ENCODE results near the gene ENOX1.

ENOX1 gene

DNA sequence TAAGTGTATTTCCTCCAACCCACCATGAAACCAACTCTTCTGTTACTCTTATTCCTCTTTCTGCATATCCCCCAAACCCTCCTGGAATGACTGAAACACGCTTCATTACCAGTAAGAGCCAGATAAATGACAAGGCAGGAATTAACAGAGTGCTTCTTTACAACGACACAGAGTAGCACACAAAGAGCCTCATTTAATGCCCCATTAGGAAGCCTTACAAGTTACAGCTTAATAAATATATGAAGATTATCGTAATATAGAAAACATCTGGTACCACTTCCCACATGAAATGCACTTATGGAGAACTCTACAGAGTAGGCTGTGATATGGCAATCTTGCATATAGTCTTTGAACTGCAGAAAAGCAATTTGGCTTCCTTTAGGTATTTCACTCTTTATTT is 116.8 kb downstream of the ENOX1 start:
- no peak for DNase-seq (ENCODE audit: low read depth in 2 of 2)

DNA sequence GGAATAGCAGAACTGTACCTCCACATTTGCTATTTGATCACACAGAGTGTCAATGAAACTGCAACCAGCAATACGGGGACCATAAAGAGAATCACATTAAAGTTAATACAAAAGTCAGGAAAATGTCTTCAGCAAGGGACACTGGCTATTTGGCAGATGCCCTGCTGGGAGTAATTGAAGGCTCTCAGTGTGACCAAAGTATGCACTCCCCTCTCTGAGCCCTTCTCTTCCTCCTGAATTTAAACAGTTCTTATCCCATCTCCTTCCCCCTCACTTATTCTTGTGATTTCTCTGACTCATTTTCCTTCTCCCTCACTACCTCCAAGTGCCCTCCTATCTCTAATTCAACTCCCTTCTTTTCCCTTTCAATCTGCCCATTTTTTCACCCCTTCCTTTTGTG is 117.7 kb downstream of the ENOX1 start:
- no peak for DNase-seq (ENCODE audit: low read depth in 2 of 2)

DNA sequence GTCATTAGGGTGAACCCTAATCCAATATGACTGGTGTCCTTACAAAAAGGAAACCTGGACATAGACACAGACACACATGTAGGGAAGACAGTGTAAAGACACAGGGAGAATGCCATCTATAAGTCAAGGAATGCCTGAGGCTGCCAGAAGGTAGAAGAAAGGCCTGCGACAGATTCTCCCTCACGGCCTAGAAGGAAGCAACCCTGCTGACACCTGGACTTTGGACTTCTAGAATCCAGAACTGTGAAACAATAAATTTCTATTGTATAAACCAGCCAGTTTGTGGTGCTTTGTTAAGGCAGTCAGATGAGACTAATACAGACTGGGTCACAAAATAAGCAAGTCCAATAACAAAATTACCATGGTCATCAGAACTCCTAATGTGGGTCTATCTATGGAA is 120.4 kb downstream of the ENOX1 start:
- no peak for DNase-seq (ENCODE audit: low read depth in 2 of 2)

DNA sequence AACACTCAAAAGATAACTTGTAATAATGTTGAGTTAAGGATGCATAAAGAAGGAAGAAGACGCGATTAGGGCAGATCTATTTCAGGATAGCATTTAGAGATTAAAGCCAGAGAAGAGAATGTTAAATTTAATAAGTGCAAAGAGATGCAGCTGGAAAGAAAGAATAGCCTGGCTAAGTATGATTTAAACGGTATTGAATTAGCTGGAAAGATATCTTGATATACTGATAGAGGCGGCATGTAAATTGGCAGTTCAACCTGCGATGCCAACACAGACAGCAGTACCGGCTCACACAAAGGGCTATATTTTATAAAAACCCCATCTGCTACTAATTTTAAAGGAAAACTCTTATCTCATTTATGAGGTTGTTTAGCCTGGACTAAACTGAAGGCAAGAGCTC is 121.4 kb downstream of the ENOX1 start:
- no peak for DNase-seq (ENCODE audit: low read depth in 2 of 2)

DNA sequence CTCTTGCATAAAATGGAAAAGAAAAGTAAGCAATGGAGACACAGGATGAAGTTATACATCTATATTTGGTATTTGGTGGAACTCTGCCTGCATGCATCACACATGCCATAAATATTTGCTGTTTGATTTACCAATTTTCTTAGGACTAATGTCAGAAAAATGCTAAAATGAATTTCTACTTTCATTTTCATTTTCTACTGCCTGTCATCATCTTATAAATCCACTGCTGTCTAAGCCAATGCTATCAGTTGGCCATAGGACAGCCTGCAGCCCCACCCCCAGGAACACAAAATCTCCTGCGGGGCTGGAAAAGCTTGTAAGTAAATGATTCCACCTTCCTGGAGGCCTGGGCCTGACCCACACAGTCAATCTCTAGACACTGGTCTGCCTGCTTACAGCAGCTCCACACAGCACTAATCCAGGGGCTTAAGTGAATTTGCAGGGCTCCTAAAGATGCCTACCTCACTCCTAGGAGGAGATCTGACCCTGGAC is 122.0 kb downstream of the ENOX1 start:
- DNase-seq (ENCODE audit: low read depth in 2 of 2): no peak

DNA sequence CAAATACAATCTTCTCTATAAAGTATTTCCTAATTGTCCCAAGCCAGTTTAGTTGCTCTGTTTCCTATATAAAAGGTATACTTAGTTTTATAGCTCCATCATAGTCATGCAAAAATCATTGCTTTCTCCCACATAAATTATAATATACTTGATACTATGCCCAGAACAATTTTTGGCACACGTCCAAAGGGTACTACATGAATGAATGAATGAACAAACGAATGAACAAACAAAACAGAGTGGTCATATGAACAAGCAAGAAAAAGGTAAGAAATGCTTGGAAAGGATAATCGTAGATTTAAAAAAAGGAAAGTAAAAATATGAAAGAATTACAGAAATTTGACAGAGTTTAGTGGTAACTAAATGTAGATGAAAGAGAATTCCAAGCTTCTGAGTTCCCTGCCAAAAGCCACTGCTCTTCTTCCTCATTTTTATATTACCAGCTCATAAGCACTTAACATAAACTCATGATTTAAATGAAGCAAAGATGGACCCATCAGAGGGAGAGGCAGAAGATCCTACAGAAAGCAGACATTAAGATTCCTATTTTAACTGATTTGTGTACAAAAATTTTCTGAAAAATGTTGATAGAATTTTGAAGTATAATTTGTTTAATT is 123.2 kb downstream of the ENOX1 start:
- DNase-seq (ENCODE audit: low read depth in 2 of 2): no peak

DNA sequence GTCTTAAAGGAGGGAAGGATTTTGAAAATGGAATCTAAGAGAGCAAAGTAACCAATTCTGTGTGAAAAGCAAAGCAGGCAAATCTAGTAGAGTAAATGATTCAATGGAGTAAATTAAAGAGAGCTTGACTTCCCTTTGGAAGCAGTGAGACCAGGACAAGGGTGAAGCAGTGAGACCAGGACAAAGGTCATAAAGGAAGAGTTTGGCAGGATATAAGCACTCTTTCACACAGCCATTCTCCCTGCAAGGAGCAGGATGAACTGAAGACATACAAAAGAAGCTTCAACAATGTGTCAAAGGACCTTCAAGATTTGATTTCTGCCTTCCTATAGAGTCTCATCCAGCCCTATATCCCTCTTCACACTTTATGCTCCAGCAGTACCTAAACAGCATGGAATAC is 123.8 kb downstream of the ENOX1 start:
- no peak for DNase-seq (ENCODE audit: low read depth in 2 of 2)

DNA sequence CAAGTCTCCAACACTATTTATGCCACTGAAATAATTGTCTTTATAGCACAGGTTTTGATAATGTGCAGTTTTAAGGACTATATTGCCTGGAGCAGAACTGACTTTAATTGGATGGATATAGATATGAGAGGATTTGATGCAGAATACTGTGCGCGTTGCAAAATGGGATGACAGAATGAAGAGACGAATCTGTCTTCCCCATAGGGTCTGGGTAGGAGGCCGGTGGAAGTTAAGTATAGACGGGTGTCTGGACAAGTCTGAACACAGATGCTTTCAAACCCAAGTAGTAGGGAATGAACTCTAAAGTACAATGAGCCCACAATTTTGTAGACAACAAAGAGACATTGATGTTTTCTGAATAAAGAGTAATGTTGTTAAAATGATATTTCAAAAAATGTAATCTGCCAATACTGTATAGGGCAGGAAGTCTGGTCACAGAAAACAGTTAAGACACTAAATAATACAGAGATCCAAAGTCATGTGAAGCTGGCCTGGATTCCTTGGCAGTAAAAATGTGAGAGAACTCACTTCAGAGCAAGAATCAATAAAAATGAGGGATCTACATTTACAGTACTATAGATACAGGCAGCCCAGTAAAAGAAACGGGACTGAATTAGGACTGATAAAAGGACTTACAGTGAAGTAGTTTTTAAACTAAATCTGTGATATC is 125.5 kb downstream of the ENOX1 start:
- DNase-seq (ENCODE audit: low read depth in 2 of 2): no peak

DNA sequence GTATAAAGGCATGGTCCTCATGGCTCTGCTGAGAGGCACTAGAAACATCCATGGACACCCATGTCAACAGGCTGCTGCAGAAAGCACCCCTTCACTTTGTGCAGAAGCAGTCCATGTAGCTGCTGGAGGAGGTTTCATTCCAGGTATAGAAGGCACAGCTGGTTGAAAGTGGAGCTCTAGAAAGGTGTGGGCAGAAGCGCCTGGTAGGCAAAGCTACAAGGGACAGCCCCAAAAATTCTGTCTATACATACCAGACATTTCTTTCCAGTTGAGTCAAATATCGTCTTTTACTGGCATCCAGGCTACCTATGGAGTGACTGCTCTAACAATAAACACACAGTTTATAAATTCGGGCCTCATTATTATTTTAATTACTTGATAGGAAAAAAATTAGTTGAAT is 129.3 kb downstream of the ENOX1 start:
- no peak for DNase-seq (ENCODE audit: low read depth in 2 of 2)

DNA sequence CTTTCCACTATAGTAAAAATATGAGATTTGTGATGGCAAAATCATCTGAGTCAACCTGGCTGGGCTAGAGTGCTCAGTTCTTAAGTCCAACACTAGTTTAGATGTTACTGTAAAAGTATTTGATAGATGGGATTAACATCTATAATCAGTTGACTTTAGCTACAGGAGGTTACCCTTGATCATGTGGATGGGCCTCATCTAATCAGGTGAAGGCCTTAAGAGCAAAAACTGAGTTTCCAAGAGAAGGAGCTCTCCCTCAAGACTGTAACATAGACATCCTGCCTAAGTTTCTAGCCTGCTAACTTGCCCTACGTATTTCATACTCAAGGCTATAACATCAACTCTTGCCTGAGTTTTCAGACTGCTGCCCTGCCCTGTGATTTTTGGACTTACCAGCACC is 132.8 kb downstream of the ENOX1 start:
- DNase-seq (ENCODE audit: low read depth in 2 of 2): no peak

DNA sequence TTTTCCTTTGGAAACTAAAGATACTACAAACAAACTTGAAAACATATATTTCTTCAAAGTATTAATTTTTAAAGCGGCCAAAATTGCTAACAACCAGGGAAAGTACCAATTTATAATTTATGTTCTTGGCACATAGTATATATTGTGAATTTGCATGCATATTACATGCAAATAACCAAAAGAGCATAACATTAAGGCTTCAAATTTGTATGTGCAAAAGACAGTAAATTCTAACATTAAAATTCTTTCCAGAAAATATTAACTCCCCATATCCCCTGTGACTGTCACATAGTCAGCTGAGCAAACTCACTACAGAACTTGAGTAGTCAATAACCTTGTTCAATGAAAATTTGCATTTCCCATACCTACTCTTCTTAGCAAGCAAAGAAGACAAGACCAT is 133.4 kb downstream of the ENOX1 start:
- DNase-seq (ENCODE audit: low read depth in 2 of 2): no peak

DNA sequence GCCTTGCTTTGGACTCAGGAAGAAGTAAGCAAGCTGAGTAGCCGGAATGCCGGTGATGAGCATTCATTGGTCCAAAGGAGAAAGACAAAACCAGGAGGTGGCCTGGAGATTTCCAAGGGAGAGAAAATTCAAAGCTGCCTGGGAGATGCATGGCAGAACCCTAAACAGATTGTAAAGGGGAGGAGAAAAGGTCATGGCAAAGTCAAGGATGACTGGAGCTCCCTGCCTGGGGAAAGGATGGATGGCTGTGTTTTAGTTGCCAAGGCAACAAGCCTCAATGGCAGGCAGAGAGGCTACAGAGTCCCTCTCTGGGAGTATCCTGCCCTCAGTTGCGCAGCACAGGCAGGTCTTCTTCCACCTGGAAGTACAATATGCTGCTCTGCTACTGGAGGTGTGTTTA is 134.0 kb downstream of the ENOX1 start:
- no peak for DNase-seq (ENCODE audit: low read depth in 2 of 2)

DNA sequence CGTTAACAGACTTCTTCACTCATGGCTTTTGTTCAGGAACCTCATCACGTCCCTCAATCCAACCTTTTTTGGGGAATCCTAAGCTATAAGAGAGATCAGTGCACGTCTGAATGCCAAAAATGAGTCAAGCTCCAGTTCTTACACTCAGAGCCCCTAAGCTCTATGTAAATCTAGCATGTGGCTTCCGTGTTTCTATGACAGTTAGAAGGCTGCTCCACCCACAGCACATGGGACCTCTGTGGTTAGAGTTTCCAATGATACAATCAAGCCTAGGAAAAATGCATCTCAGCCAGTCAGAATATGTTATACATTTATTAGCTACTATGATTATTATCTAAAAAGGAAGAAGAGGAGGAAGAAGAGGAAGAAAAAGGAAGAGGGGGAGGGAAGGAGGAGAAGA is 135.9 kb downstream of the ENOX1 start:
- DNase-seq (ENCODE audit: low read depth in 2 of 2): no peak

DNA sequence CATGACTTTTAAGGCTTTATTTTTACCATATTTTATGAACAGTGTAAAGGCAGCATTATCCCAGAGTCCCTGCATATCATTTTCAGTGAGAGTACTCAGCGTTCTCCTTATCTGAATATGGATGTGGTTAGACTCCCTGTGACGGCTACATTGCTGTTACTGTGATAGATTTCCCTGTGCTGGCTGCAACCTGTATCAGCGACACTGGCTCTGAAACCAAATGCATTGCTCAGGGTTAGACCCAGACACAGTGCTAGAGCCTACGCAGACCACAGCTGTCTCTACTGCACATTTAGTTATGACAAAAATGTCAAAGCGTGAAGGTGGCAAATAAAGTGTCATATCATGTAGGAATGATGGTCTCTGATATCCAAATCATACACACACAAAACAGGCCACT is 138.0 kb downstream of the ENOX1 start:
- no peak for DNase-seq (ENCODE audit: low read depth in 2 of 2)

DNA sequence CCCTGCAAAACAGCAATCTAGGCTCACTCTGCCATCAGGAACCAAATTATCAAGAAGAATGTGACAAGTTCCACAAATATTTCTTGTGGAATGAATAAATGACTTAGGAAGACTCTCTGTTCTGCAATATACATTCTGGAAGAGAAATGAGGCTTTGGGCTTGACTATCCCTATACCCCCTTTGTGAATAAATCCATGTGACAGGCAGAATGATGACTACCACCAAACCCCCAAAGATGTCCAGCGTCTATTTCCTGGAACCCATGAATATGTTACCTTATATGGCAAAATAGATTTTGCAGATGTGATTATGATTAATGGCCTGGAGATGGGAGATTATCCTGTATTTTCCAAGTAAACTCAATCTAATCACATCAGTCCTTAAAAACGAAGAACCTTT is 139.3 kb downstream of the ENOX1 start:
- DNase-seq (ENCODE audit: low read depth in 2 of 2): no peak

DNA sequence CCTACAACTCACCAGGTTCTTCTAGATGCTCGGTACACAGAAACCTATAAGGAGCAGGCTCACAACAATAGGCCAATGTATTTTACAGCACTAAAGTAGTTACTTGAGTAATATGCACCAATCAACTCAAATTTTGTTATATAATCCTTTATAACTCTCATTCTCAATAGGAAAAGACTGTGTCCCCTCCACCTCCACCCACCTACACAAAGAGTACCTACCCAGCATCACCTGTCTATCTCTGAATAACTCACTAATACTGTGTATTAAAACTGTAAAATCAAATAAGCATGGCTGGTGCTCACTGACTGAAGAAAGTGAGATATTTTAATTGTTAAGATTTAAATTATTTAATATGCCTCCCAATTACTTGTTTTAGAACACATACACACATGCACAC is 146.3 kb downstream of the ENOX1 start:
- DNase-seq (ENCODE audit: low read depth in 2 of 2): no peak

DNA sequence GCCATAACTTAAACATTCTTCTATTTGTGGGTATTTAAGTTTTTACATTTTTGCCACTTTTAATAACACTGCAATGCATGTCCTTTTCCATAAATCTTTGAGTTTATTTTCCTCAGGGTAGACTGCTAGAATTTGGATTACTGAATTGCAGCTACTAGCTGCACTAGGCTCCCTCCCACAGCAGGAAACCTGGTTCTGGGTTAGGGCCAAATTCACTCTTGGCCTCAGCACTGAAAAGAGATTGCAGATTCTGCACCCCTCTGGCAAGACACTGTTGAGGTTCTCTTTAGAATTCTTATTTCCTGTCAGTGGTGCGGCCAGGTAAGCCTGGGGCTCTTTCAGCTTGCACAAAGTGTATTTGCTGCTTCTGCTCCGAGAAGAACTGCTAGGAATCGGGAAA is 155.7 kb downstream of the ENOX1 start:
- no peak for DNase-seq (ENCODE audit: low read depth in 2 of 2)

DNA sequence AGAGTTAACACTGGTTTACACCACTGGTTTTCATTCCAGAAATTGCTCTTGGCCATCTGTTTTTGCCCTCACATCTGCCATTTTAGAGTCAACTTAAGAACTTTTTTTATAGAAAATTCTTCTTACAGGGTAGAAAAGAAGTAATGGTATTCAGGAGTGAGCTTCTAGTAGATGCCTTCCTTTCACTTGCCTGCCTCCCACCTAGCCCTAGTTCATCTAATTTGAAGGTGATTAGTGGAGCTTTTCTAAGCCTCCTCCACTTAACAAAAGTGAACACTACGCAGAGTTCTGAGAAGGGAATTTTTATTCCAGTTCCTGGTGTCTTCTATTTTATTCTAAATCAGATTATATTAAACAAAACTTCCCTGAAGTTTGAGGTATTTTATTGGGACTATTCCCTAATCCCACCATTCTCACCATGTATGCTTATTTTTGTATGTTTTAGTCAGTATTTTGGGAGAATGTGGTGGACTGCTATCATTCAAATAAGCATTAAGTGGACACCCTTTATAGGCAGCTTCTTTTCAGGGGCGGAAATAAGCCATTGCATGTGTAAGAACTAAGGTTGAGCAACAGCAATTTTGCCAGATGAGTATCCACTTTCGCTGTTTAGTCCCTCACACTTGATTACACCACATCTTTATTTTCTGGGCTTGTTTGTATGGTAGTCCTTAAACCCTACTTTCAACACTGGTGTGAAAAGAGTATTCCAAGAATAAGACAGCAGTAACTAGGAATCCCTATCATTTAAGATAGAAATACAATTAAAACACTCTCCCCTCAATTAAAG is 156.9 kb downstream of the ENOX1 start:
- no peak for DNase-seq (ENCODE audit: low read depth in 2 of 2)

DNA sequence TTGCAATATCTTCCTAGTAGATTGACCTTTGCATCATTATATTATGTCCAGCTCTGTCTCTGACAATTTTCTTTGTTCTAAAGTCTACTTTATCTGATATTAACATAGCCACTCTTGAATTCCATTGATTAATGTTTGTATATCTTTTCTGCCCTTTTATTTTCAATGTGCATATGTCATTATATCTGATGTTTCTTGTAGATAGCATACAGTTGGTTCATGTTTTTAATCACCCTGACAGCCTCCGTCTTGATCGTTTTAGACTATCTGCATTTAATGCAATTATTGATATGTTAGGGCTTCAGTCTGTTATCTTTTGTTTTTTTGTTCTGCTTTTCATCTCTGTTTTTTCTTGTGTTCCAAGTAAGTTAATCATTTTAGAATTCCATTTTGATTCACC is 159.8 kb downstream of the ENOX1 start:
- DNase-seq (ENCODE audit: low read depth in 2 of 2): no peak

DNA sequence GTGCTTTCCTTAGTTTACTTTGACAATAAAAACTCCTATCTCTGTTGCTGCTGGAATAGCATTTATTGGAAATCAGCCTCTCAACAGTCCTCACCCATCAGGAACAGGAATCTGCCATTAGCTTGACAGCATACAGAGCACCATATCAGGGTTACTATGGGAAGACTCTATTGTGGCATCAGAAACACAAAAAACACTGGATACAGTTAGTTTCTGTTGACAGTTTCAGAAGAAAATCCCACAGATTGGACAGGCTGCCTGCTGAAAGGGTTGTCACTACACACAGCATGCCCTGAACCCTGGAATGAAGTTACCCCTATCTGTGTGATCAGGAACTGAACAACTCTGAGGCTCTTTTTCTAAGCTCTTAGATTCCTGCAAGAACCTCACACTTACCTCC is 172.7 kb downstream of the ENOX1 start:
- no peak for DNase-seq (ENCODE audit: low read depth in 2 of 2)

DNA sequence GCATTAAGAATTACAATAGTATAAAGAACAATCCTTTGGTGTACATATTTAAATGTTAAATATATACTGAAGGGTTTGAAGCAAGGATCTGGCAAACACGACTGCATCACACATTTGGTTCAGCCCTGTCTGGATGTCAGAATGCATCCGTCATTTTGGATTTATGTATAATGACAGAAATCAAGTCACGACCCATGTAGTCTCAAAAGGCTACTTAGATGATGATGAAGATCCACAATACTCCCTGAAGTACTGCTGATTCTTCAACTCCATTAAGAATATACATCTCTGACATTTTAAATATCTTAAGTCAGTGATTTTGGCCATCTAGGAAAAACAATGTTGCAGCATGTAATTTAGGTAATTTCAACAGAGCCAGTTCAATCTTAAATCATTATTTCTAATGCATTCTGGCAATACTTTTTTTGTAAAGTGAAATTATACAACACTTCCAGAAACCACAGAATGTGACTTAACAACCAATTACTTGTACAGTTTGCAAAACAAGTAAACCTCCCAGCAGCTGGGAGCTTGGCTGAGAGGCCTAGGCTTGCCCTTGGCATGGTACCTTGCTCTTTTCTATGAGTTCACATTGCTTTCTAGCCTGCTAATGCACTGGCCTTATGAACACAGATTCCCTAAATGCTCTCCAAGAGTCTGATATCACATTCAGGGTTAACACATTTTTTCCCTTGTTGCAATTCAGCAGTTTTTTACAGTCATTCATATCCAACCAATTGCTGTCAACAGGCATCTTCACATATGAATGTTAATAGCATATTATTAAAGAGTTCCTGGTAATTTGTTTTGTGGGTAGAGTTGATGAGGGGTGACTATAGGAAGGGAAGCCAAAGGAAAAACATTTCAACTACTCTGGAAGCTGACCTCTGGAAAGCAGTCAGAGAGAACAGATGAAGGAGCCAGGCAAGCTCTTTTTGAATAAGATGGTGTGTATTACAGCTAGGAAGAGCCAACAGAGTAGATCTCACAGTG is 175.2 kb downstream of the ENOX1 start:
- DNase-seq (ENCODE audit: low read depth in 2 of 2): no peak
